Kidney epithelial cell (primary cell): ENCODE results near the gene GPR15LG. TPM values are rescaled to one million over a fixed set of nuclear protein-coding genes. Genes with fewer than 3 reads are reported as not detected.
A peak's percentile ranks its signal among the peaks of the same experiment; 100 is the strongest.
"Not testable (repeated sequence)": the region's sequence is repeated elsewhere in the genome, so short reads cannot be mapped to it uniquely, and the experiment has no call there.

Source experiments
- DNase-seq: peaks from one replicate; pipeline ENCODE4 v3.0.0-alpha.2; 2010; ENCODE audit warnings: low read depth
- H3K27me3 ChIP-seq: 2 replicates; pipeline ENCODE4 v1.6.0; 2011; ENCODE audit warnings: low read length; ENCODE audit not compliant: control insufficient read depth, insufficient read depth
- H3K36me3 ChIP-seq: 2 replicates; pipeline ENCODE4 v1.5.1; 2011; ENCODE audit warnings: low read length; ENCODE audit not compliant: control insufficient read depth, insufficient read depth
- H3K4me3 ChIP-seq: 2 replicates; pipeline ENCODE4 v1.5.1; 2011; ENCODE audit warnings: low read depth, mild to moderate bottlenecking, control low read depth, low read length
- CTCF ChIP-seq: IDR thresholded peaks from 2 replicates; pipeline ENCODE4 v1.5.1; 2011; ENCODE audit warnings: mild to moderate bottlenecking, moderate library complexity, low read length, control low read depth, inconsistent platforms; ENCODE audit not compliant: insufficient read depth, poor library complexity, severe bottlenecking
- total RNA-seq: library from RNA; depleted of rRNA; stranded (reverse); fragments of >200 nt; gene quantifications from 2 replicates; pipeline ENCODE4 v1.2.3, GENCODE V29; 2015

The GPR15LG gene
- total RNA-seq, 1 donor from 2014 or later, result not detected

DNA sequence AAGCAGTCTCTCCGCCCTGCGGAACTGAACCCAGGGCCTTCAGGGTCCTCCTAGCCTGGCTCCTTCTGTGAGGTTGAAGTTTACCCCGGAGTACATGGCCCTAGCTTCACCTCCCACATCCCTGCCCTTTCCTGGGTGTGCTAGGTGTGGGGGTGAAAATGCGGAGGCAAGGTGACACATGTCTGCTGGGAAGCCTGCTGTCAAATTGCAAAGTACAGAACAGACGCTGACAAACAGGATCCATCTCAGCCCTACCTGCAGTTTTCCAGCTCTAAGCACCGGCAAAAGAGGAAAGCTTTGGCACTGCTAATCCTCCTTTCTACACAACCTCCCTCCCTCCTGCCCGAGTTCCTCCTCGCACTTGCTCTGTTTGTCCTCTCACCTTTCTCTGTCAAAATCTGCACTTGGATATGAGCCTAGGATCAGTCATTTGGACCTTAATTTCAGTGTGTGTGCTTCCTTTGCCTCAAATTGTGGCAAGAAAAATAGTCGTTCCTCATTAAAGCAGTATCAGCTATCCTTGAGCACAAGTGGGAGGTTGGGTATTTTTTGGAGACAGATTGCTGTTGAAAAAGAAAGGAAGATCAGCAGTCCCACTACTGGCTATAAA, 14.4 kb upstream of the GPR15LG start:
- Histone ChIP-seq H3K36me3 (no peaks in the 10 kb centered on the region), H3K4me3 (no peak overlapping the region), H3K27me3 (no peaks in the 10 kb centered on the region)
- TF ChIP-seq CTCF, result no peak
- DNase-seq, result no peak

- no peaks in the 10 kb centered on the region for H3K36me3 ChIP-seq
- no peak overlapping the region for H3K4me3 ChIP-seq
- no peak for TF ChIP-seq CTCF
- DNase-seq, result no peak
- H3K27me3 ChIP-seq, result no peaks in the 10 kb centered on the region
Measured at GRCh38 chr10:84160663-84161362, 12.8 kb upstream of the GPR15LG start.

DNA sequence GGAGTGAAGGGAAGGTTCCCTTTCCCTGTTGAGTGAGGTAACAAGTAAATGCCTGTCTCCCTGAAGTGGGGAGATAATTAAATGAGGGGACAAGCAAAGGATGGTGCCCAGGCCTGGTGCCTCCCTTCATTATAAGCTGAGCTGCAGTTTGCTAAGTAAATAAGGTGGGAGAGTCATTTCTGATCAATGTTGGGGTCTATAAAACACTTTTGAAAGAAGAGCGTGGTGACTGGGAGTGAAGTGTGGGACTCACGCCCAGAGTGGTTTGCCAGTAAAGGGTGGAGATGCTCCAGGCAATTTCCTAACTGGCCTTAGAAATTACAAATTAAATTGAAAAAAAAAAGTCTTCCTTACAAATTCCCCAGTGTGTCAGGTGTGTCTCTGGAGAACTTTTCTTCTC, 9.6 kb upstream of the GPR15LG start:
- no peak for TF ChIP-seq CTCF
- Histone ChIP-seq H3K4me3 (no peak overlapping the region), H3K36me3 (no peaks in the 10 kb centered on the region), H3K27me3 (no peaks in the 10 kb centered on the region)
- no peak for DNase-seq

DNA sequence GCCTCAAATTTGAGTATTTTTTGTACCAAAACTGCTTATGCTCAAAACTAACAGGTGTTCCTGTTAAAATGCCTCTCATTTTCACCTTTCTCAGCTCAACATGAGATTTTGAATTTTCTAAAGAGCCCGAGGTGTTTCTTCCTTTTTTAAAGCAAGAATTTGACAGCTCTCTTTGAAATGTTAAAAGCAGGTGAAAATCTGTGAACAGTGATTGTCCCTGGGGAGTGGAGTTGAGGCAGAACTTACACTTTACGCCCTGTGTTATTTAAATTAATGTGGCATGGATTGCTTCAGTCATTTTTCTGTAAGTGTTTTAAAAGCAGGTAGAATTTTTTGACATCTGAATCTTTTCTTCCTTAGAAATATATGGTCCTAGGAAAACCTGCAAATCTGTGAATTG, 9.2 kb upstream of the GPR15LG start:
- Histone ChIP-seq H3K36me3 (no peaks in the 10 kb centered on the region), H3K4me3 (no peak overlapping the region), H3K27me3 (no peaks in the 10 kb centered on the region)
- DNase-seq, result no peak
- no peak for TF ChIP-seq CTCF

DNA sequence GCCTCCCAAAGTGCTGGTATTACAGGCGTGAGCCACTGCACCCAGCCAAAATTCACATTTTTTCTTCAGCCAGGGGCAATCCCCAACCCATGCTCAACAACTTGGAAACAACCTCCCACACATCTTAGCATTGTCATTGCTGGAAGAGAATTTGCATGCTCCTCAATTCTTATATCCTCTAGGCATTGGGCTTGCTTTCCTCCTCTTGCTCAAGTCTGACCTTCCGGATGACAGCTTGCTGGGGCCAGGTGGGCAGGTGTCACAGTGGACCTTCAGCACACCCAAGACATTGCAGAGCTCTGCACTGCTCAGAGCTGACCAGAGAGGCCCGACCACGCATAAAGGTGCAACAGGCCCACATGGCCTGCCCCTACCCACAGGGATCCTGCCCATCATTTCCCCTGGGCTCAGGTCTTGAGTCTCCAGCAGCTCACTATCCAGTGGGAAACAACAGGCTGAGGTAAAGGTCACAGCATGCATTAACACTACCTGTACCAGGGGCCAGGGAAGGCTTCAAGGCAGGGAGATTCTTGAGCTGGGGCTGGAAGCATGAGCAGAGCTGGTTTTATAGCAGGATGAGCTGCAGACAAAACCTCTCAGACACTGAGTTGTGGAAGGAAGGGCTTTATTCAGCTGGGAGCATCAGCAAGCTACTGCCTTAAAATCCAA, 6.8 kb upstream of the GPR15LG start:
- no peak for DNase-seq
- Histone ChIP-seq H3K4me3 (no peak overlapping the region), H3K36me3 (no peaks in the 10 kb centered on the region), H3K27me3 (no peaks in the 10 kb centered on the region)
- no peak for TF ChIP-seq CTCF

GRCh38 chr10:84167289-84167653, 6.3 kb upstream of the GPR15LG start:
- H3K4me3 ChIP-seq, H3K27me3 ChIP-seq, DNase-seq, H3K36me3 ChIP-seq: not testable (repeated sequence)

DNA sequence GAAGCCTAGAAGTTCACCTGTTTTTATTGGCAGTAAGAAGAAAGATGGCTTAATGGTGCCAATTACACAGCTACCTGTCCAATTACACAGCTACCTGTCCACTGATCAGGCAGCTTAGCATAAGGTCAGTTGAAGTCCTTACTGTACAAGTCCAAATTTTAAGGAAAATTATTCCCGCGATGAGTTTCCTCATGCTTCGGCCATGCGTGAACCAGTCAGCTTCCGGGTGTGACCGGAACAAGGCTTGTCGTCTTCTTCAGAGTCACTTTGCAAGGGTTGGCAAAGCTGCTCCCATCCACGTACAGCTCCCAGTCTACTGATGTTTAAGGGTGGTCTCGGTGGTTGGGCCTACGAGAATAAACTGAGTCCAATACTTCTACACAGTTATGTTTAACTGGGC, 5.2 kb upstream of the GPR15LG start:
- not testable (repeated sequence) for H3K36me3 ChIP-seq, DNase-seq, H3K27me3 ChIP-seq, H3K4me3 ChIP-seq

DNA sequence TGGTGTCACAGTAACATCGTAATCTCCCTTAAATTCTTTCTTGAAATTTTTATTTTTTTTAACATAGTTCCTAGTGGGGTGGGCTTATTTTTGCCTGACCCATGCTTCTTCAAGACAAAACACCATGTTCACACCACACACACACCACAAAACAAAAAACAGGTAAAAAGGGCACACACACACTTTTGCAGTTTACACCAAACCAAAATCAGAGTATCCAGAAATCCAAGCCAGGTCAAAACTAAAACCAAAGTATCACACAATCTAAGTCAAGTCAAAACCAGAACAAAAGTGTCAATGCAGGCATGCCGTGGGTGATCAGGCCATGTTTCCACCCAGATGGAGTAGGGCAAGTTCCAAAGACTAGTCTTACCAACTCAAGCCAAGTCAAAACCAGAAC, 2.4 kb upstream of the GPR15LG start:
- not testable (repeated sequence) for H3K36me3 ChIP-seq, DNase-seq, H3K27me3 ChIP-seq
- peak overlapping the region; percentile 35 for H3K4me3 ChIP-seq

GRCh38 chr10:84171700-84172466, 1.7 kb upstream of the GPR15LG start:
- not testable (repeated sequence) for DNase-seq, H3K27me3 ChIP-seq
- H3K4me3 ChIP-seq, result peak overlapping the region; percentile 35

More at GRCh38 chr10:84171700-84172466, 1.7 kb upstream of the GPR15LG start:
- not testable (repeated sequence) for H3K36me3 ChIP-seq
